Activated CD4-positive, alpha-beta T cell treated with anti-CD3 and anti-CD28 coated beads, Interleukin-2, amount 10 ng/mL, durations not matched to agents 24 days and 14 days (primary cell): ENCODE results near the gene ZNF445. TPM values are rescaled to one million over a fixed set of nuclear protein-coding genes. Genes with fewer than 3 reads are reported as not detected.
"Not testable (repeated sequence)": the region's sequence is repeated elsewhere in the genome, so short reads cannot be mapped to it uniquely, and the experiment has no call there.

Experiments used
- DNase-seq: peaks from one replicate; pipeline ENCODE4 v3.0.0; 2022
- H3K27ac Mint-ChIP-seq: one replicate; pipeline ENCODE4 v1.8.0; 2022; ENCODE audit warnings: mild to moderate bottlenecking, mixed read lengths
- H3K27me3 Mint-ChIP-seq: one replicate; pipeline ENCODE4 v1.8.0; 2022; ENCODE audit warnings: mixed read lengths
- H3K36me3 Mint-ChIP-seq: one replicate; pipeline ENCODE4 v1.8.0; 2022; ENCODE audit warnings: low read depth, mild to moderate bottlenecking, mixed read lengths
- H3K4me1 Mint-ChIP-seq: one replicate; pipeline ENCODE4 v1.8.0; 2021; ENCODE audit warnings: mixed read lengths
- H3K4me3 Mint-ChIP-seq: one replicate; pipeline ENCODE4 v1.8.0; 2022; ENCODE audit warnings: mild to moderate bottlenecking, moderate library complexity, mixed read lengths
- H3K9me3 Mint-ChIP-seq: one replicate; pipeline ENCODE4 v1.8.0; 2021; ENCODE audit warnings: mixed read lengths
- intact Hi-C: fragments of 100-400 bp; cut with micrococcal nuclease; formaldehyde crosslinking; loops from one replicate; pipeline ENCODE4 v1.15.1; 2023
- total RNA-seq: library from RNA; stranded (reverse); gene quantifications from 2 replicates; pipeline ENCODE4 v1.2.3, GENCODE V29; 2022

Gene ZNF445
- total RNA-seq, 1 donor from 2014 or later = 17.7 TPM

DNA sequence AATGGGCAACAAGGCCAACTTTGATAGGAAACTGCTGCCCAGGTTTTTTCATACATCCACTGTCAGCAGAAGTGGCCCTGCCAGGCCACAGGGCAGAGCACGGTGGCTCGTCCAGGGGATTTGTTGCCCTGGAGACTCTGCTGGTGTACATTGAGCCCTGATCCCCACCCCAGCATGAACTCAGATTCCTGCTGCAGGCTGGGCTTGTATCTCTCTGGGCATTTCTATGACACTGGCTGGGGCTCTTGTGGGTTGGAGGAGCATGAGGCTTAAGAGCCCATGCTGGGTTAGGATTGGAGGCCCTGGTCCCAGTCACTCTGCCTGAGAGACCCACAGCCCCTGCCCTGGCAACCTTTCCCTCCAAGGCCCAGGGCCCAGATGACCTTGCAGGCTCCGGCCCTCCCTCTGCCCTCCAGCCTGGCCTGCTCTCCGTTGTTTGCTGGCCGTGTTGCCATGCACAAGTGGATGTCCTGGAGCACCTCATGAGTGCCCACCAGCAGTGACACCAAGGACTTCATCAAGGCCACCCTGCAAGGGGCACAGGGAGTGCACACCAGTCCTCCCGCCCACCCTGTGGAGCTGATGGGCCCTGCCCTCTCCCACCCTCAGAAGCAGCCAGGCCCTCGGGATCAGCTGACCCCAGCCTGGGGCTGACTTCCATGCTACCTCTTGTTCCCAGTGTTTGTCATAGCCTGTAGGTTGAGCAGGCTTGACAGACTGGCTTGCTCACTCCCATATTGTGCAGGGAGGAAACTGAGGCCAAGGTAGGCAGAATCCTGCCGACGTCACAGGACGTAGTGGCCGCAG lies 58.2 kb downstream of the ZNF445 start:
- H3K9me3 Mint-ChIP-seq = no peaks in the 10 kb centered on the region
- DNase-seq = no peak
- H3K4me3 Mint-ChIP-seq = no peak overlapping the region
- H3K27me3 Mint-ChIP-seq = no peaks in the 10 kb centered on the region
- no peaks in the 10 kb centered on the region for H3K4me1 Mint-ChIP-seq
- intact Hi-C loops = no loop called here
- no peaks in the 10 kb centered on the region for H3K36me3 Mint-ChIP-seq
- H3K27ac Mint-ChIP-seq = no peak overlapping the region

DNA sequence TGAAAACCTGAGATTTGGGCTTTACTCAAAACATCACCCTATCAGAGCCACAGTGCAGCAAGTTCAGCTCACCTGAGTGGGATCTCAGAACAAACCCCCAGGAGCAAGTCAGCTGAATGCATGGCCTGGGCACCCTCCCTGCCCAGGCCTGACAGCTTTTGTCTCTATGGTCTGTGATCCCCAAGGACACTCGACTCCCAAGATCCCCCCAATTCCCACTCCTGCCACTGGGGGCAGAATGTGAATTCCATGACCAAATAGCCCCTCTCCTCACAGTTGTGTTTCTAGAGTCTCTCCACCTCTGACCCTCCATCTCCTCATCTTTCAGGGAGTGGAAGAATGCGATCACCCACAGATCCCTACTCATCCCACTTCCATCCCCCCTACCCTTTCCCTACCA lies 58.9 kb downstream of the ZNF445 start:
- Mint-ChIP-seq H3K36me3 (no peaks in the 10 kb centered on the region), H3K4me3 (no peak overlapping the region), H3K9me3 (no peaks in the 10 kb centered on the region), H3K27ac (no peak overlapping the region), H3K4me1 (no peaks in the 10 kb centered on the region), H3K27me3 (no peaks in the 10 kb centered on the region)
- DNase-seq = no peak
- intact Hi-C loops = no loop called here

DNA sequence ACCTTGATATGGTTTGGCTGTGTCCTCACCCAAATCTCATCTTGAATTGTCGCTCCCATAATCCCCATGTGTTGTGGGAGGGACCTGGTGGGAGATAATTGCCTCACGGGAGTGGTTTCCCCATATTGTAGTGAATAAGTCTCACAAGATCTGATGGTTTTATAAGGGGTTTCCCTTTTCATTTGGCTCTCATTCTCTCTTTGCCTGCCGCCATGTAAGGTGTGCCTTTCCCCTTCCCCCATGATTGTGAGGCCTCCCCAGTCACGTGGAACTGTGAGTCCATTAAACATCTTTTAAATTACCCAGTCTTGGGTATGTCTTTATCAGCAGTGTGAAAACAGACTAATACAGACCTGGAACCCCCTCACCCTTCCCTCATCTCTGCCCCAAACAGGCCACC lies 59.4 kb downstream of the ZNF445 start:
- H3K27ac Mint-ChIP-seq, DNase-seq, H3K4me1 Mint-ChIP-seq, H3K36me3 Mint-ChIP-seq, H3K4me3 Mint-ChIP-seq, H3K27me3 Mint-ChIP-seq, H3K9me3 Mint-ChIP-seq, intact Hi-C loops: not testable (repeated sequence)

DNA sequence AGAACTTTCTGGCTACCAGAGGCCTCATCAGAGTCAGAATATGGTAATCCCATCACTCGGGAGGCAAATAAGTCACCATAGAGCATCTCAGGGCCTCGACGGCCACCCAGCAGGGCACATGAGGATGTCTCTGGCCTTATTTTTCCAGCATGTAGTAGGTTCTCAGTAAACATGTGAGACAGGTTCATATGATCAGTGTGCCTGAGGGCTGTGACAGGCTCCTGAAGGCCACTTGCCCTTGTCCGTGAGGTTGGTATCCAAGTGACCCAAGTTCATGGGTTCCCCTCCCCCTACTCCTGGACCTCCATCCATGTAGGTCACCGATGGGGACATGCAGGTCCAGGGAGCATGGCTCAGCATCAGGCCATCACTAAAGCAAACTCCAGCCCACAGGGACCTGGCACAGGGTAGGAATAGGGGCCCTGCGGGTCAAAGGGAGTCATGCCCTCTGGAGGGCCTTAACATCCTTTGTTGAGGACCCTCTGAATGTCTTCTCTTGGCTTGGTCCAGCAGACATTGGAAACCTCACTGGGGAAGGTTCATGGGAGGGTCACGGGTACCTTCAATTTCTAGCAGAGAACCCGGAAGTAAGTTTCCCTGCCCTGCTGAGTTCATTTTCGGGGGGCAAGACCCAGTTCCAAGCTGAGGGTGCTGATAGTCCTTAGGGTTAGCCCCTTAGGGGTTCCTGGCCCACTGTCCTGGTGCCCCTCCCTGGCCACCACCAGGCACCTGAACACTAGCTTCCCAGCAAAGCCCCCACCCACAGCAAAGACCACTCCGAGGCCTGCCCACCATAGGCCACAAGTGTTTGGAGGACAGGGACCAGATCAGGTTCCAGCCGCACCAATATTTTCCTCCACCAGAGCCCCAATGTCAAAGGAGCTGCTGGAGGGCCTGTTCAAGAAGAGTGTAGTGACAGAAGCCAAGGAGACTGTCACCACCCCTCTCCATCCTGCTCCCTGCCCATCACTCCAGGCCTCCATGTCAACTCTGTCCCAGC lies 61.1 kb downstream of the ZNF445 start:
- Mint-ChIP-seq H3K27me3 (no peaks in the 10 kb centered on the region), H3K4me3 (no peak overlapping the region), H3K4me1 (no peaks in the 10 kb centered on the region), H3K9me3 (no peaks in the 10 kb centered on the region), H3K27ac (no peak overlapping the region), H3K36me3 (no peaks in the 10 kb centered on the region)
- intact Hi-C loops = no loop called here
- no peak for DNase-seq

DNA sequence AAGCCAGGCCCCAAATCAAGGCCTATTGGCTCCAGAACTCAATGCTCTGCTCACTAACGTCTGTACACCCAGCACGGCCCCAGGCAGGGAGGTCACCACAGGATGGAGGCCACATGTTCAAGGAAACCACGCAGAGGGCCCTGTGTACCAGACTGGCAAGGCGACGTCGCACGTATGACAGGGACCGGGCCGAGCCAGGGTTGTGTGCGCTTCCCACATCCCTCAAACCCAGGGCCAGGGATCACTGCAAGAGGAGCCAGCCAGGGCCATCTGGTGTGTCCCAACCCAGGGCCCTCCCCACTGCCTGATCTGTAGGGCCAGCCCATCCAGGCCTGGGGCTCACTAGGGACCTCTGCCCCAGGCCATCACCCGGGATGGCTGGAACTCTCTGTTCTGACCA lies 62.0 kb downstream of the ZNF445 start:
- no peak for DNase-seq
- Mint-ChIP-seq H3K36me3 (no peaks in the 10 kb centered on the region), H3K4me3 (no peak overlapping the region), H3K27me3 (no peaks in the 10 kb centered on the region), H3K27ac (no peak overlapping the region), H3K4me1 (no peaks in the 10 kb centered on the region), H3K9me3 (no peaks in the 10 kb centered on the region)
- intact Hi-C loops = no loop called here

DNA sequence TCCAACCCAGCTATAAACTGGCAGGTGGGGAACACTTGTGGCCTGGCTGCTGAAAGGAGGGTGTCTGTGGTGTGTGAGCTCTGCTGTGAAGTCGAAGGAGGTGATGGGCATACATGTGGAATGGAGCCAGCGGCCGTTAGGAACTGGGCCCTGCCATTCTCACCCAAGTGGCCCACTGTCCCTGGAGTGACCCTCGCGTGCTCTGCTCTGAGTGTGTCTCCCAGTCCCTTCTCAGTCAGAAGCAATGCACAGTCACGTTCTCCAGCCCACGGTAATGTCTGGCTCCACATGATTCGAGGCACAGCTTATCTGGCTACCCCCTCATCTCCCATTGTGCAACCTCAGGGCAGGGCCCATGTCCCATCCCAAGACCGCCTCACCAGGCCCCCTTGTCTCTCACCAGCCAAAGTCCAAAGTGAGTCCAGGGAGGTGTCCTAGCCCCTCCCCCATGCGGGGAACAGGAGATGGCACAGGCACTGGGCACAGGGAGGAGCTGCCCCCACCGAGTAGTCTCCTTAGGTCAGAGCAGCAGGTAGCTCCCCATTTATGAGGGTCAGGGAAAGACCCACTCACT lies 62.9 kb downstream of the ZNF445 start:
- Mint-ChIP-seq H3K27ac (no peak overlapping the region), H3K27me3 (no peaks in the 10 kb centered on the region), H3K4me1 (no peaks in the 10 kb centered on the region), H3K36me3 (no peaks in the 10 kb centered on the region), H3K4me3 (no peak overlapping the region), H3K9me3 (no peaks in the 10 kb centered on the region)
- DNase-seq = no peak
- intact Hi-C loops = no loop called here

DNA sequence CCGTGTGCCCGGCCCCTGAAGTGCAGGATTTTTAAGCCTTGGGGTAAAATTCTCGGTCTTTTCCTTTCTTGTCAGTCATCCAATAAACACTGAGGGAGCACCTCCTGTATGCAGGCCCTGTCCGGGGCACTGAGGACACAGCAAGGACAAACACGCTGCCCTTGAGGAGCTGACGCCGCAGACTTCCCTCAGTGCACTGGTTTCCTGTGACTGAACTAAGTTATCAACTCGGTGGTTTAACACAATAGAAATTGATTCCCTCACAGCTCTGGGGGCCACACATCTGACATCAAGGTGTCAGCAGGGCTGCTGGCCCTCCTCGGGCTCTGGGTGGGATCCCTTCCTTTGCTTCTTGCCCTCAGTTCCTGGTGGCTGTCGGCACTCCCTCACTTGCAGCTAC lies 65.1 kb downstream of the ZNF445 start:
- DNase-seq = no peak
- H3K9me3 Mint-ChIP-seq = no peaks in the 10 kb centered on the region
- no peaks in the 10 kb centered on the region for H3K4me1 Mint-ChIP-seq
- H3K36me3 Mint-ChIP-seq = no peaks in the 10 kb centered on the region
- H3K4me3 Mint-ChIP-seq = no peak overlapping the region
- no peak overlapping the region for H3K27ac Mint-ChIP-seq
- H3K27me3 Mint-ChIP-seq = no peaks in the 10 kb centered on the region
- intact Hi-C loops = no loop called here

DNA sequence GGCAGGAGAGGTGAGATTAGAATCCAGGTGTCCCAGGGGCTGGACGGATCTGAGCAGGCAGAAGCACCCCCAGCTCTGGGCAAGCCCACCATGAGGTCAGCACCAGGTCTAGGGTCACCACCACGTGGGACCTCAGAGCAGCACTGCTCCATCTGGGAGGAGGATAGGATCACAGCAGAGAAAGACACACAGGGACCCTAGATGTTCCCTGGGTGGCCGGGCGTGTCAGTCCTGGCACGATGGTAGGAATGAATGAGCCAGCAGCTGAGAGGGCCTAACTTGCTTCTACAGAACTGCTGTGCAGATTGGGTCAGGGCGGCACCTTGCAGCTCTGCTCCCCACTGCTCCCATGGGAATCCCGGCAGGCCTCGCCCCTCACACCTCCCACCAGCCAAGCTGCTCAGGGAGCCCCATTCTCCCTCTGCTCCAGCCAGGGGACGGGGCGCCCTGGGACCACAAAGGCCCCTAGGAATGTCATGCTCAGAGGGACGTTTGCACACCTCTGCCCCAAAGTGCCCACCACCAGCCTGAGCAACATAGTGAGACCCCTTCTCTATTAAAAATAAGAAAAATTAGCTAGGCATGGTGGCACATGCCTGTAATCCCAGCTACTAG lies 66.3 kb downstream of the ZNF445 start:
- Mint-ChIP-seq H3K4me3 (no peak overlapping the region), H3K36me3 (no peaks in the 10 kb centered on the region)
- DNase-seq = no peak

DNA sequence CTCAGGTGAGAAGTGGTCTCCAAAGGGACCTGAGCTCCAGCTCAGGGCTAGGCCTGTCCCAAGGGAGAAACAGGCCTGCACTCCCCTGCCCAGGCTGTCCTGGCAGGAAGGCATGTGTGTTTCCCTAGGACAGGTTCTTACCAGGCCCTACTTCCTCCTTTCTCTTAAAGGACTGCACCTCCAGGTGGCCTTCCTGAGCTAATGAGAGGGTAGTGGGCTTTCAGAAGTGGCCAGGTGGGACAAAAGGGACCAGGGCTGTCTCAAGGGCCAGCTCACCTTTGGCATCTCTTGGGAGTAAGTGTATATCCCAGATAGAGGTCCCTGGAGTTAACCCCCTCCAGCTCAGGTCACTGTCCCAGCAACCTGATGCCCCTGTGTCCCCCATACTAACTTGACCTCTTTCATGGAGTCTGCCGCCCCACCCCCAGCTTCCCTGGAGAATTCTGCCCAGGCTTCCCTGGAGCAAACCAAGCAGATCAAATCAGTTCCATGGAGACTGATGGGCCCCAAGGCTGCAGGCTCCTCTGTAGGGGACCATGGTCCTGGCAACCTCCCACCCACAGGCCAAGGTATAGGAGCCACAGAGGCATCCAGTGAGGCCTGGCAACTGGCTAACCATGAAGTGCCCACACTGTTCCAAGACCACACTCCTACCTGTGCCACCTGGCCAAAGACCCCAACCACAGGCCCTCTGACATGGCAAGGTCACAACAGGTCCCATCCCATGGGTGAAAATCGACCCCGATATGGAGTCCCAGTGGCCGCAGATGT lies 67.6 kb downstream of the ZNF445 start:
- no peaks in the 10 kb centered on the region for H3K9me3 Mint-ChIP-seq
- intact Hi-C loops = no loop called here
- DNase-seq = no peak
- H3K27me3 Mint-ChIP-seq = no peaks in the 10 kb centered on the region
- H3K36me3 Mint-ChIP-seq = no peaks in the 10 kb centered on the region
- no peaks in the 10 kb centered on the region for H3K4me1 Mint-ChIP-seq
- no peak overlapping the region for H3K27ac Mint-ChIP-seq
- H3K4me3 Mint-ChIP-seq = no peak overlapping the region

More for the DNA sequence above, 66.3 kb downstream of the ZNF445 start:
- H3K9me3 Mint-ChIP-seq = no peaks in the 10 kb centered on the region
- H3K4me1 Mint-ChIP-seq = no peaks in the 10 kb centered on the region
- intact Hi-C loops = no loop called here
- H3K27ac Mint-ChIP-seq = no peak overlapping the region
- no peaks in the 10 kb centered on the region for H3K27me3 Mint-ChIP-seq

DNA sequence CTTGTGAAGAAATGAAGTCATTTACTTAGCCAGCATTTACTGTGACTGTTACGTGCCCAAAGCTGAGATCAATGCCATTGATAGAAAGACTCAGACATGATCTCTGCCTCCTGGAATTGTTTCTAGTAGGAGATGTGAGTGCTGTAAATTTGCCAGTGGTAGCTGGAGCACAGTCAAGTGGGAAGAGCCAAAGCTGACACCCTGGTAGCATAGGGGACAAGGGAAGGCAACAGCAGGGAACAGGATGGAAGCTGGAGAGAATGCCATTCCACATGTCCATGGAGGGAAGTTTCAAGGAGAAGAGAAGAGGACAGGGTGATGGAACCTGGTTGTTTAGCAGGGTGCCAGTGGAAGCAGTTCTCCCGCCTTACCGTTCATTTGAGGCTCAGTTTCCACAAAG lies 74.9 kb downstream of the ZNF445 start:
- no peaks in the 10 kb centered on the region for H3K27me3 Mint-ChIP-seq
- H3K27ac Mint-ChIP-seq = no peak overlapping the region
- peaks cover 8% of the 10 kb centered on the region for H3K36me3 Mint-ChIP-seq
- H3K9me3 Mint-ChIP-seq = no peaks in the 10 kb centered on the region
- intact Hi-C loops = no loop called here
- H3K4me3 Mint-ChIP-seq = no peak overlapping the region
- no peak for DNase-seq
- H3K4me1 Mint-ChIP-seq = no peaks in the 10 kb centered on the region

DNA sequence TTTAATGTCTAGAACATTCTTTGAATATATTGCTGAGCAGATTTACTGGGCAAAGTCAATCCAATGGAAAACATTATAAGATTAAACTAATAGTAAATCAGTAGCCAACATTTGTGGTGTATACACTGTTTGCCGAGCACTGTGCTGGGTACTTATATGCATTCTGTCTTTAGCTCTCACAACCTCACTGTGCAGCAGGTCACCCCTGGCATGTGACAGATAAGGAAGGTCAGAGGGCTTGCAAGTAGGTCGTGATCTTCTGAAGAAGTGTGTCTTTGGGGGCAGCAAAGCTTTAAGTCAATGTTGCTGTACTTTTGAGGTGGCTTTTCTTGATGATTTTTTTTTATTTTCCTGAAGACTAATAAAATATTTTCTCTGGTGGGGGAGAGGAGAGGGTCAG lies 76.7 kb downstream of the ZNF445 start:
- Mint-ChIP-seq H3K36me3 (peaks cover 8% of the 10 kb centered on the region), H3K9me3 (no peaks in the 10 kb centered on the region), H3K27me3 (no peaks in the 10 kb centered on the region), H3K27ac (no peak overlapping the region), H3K4me3 (no peak overlapping the region), H3K4me1 (no peaks in the 10 kb centered on the region)
- intact Hi-C loops = no loop called here
- DNase-seq = no peak

DNA sequence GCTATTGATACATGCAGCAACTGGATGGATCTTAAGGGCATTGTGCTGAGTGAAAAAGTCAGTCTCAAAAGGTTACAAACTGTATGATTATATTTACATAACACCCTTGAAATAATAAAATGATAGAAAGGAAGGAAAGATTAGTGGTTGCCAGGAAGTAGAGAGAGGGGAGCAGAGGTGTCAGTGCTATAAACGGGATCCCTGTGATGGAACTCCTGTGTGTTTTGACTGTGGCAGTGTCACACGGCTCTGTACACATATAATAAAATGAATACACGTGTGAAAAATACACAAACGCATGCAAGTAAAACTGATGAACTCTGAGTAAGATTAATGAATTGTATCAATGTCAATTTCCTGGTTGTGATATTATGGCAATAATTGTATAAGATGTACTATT lies 78.6 kb downstream of the ZNF445 start:
- Mint-ChIP-seq H3K36me3 (peaks cover 2% of the 10 kb centered on the region), H3K27ac (no peak overlapping the region), H3K9me3 (no peaks in the 10 kb centered on the region), H3K27me3 (no peaks in the 10 kb centered on the region), H3K4me1 (no peaks in the 10 kb centered on the region), H3K4me3 (no peak overlapping the region)
- intact Hi-C loops = no loop called here
- DNase-seq = no peak

DNA sequence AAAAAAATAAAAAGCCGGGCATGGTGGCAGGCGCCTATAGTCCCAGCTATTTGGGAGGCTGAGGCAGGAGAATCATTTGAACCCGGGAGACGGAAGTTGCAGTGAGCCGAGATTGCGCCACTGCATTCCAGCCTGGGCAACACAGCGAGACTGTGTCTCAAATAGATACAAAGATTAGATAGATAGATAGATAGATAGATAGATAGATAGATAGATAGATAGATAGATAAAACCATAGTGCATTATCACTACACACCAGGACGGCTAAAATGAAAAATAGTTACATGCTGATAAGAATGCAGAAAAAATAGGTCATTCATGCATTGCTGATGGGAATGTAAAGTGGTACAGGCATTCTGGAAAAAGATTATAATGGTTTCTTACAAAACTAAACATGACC lies 79.2 kb downstream of the ZNF445 start:
- intact Hi-C loops, H3K27me3 Mint-ChIP-seq, DNase-seq: not testable (repeated sequence)

More for the DNA sequence above, 79.2 kb downstream of the ZNF445 start:
- not testable (repeated sequence) for H3K4me3 Mint-ChIP-seq, H3K36me3 Mint-ChIP-seq, H3K9me3 Mint-ChIP-seq, H3K4me1 Mint-ChIP-seq, H3K27ac Mint-ChIP-seq
